Effector CD4-positive, alpha-beta T cell (primary cell): ENCODE results near the gene BATF.

Experiments
- DNase-seq: peaks from one replicate; pipeline ENCODE4 v3.0.0-alpha.2; 2020

Gene BATF

DNA sequence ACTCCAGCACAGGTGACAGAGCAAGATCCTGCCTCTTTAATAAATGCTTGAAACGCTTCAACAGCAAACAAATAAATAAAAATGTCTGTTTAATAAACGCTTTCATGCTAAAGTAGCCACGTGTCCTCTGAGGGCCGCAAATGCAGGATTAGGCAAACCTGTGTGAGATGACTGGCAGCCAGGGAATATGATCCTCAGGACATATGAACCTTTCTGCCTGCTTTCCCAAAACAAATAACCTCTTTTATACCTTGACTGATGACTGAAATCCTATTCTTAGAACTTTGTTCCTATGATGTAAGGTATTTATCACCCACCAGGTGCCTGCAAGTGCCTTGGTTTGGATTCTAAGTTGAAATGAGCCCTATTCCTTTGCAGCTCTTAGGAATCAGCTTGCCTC is 41.7 kb downstream of the BATF start:
- no peak for DNase-seq

DNA sequence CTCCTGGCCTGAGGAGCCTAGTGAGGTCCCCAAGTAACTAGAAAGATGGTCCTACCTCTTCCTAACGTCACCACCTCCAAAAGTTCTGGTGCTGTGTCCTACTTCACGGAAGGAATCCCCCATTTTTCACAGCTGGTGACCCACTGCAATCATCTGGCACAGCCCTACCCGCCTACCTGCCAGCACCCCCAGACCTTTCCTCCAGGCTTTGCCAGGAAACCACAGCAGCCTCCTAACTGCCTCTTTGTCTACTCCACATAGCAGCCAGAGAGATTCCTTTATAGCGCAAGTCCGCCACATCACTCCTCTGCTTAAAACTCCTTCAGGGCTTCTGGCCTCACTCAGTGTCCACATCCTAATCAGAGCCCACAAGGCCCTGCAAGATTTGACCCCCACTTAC is 42.8 kb downstream of the BATF start:
- DNase-seq = no peak

DNA sequence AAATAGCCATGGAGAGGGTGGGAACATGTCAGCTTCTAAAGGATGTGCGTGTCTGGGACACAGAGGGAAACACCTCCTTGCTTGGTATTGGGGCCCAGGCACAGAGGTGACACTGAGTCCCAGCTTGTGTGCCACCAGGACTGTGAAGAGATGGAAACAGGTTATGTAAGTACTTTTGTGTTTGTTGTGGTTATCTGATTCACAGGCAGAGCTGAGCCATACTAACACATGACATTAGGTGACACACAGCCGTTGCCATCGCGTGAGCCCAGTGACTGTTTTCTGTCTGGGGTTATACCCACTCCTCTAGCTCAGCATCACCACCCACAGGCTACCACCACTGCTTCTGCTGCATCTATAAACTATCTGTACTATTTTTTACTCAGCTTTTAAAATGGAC is 44.1 kb downstream of the BATF start:
- peak; percentile 37 for DNase-seq

DNA sequence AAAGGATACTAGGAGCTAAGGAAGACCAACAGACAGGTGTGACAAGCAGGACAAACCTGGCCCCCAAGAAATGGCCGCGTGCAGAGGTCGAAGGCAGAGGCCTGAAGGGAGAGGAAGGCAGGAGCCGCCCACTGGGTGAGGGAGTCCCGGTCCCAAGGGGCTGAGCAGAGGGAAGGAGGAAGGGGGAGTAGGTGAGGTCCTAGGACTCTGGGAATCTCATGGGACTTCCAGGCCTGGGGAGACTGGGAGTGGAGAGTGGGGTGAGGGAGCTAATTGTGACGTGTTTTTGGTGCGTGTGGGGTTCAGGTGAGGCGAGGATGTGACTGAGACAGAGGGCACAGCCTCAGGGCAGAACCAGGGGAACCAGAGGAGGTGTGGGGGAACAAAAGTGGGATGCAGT is 44.5 kb downstream of the BATF start:
- no peak for DNase-seq

DNA sequence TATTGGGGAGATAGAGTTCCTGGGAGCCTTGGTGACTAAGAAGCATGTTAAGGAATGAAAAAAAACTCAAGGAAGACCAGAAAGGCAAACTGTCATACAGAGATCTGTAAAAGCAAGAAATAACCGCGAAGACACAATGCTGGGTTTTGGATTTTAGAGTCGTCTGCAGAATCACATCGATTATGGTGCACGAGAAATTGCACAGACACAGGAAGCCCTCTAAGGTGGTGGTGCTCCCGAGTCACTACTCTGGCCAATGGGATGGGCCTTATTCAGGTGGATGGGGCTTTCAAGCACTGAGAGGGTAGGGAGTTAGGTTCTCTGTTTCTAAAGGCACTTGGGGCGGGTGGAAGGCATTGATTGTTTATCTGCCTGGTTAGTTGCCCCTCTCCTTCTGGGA is 45.9 kb downstream of the BATF start:
- no peak for DNase-seq

DNA sequence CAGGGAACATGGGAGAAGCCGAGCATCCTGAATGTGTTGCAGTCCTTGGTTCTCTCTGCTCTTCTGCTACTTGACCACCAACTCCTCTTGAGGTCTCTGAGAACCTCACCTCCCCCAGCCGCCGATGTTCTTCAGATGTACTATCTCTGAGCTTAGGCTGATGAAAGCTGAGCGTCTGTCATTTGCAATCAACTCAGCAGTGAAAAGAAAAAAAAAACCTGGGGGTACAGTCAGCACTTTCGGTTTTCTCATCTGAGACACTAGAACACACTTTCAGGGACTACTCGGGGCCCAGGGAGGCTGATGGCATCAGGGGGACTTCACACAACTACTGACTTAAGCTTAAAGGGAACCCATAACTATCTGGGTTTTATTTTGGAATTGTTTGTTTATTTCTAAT is 46.5 kb downstream of the BATF start:
- no peak for DNase-seq

DNA sequence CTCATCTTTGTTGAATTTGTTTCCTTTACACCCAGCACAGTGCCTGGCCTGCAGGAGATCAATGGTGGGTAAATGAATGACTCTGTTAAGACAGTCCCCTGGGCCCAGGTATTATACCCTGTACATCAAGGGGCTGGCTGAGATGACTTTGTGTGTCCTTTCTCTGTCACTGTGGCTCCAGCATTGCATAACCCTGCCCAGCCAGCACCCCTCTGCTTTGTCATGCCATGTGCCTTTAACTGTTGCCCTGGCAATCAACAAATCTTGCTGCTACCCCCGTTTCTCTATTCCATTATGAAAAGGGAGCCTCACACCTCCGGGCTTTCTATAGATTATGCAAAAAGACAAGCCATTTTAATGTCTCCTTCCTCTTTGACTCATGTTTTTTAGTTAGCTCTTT is 48.5 kb downstream of the BATF start:
- DNase-seq = no peak

DNA sequence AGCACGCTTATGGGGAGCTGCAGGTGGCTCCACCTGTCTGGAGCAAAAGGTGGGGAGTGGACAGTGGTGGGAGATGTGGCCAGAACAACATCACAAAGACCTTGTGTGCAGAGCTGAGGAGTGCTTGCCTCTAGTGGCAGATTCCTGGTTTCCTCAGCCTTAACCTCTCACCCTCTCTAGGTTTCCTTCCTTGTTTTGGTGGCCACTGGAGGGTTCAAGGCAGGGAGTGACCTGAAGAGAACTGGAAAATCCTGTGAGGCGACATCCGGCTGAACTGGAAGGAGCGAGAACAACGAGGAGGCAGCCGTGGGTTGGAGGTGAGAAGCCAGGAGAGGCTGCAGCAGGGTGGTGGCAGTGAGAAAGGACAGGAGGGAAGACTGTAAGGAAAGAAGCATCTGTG is 49.8 kb downstream of the BATF start:
- no peak for DNase-seq

DNA sequence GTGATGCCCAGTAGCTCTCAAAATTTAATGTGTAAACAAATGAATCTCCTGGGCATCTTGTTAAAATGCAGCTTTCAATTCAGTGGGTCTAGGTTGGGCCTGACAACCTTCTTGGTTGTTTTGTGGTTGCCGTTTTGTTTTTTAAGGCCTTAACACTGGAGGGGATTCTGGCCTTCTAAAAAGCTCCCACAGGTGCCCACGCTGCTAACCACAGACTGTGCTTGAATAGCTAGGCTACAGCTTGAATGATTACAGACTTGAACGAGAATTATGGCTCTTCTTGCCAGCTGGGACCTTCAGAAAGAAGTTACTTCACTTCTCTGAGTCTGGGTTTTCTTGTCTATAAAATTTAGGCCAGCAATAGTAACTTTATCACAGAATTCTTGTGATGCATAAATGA is 54.8 kb downstream of the BATF start:
- DNase-seq = no peak

DNA sequence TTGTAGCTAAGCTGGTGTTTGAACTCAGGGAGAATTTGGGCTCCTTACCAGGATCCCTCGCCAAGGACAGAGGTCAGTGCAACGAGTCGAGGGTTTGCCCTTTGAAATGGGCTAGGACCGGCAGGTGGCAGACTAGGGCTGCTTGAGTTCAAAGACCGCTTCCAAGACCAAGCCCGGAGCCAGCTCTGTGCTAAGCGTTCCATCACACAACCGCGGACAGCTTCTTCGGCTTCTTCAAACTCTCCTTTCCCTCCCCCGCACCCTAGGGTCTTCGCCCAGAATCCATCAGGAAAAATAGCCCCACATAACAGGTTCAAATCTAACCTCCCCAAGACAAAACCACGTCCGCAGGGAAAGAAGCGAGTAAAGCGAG is 55.4 kb downstream of the BATF start:
- DNase-seq = peak; percentile 60

DNA sequence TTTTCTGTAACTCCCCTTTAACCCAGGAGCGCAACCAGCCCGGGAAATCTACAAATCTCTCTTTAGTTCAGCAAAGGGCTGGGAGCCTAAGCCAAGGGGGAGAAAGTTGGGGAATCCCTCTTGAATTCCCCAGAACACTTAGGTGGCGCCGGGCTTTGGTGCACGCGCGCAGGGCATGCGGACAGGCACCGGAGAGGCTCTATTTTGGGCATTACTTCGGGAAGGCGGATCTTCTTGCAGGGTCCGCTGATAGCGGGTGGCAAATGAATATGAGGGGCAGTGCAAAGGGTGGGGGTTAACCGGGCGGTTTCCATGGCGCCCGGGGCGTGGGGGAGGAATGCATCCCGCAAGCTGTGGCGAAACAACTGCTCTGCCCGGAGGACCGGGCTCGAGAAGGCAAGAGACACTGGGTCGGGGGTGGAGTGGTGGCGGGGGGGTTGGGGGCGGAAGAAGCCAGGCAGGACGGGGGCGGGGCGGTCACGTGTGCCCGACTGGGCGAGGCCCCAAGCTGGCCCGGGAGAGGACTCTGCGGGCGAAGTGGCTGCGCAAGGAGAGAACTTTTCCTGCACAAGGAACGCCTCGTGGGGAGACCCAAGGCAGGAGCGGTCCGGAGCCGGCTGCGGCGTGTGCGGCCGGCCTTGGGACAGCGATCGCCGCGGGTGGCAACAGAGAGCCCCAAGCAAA is 56.0 kb downstream of the BATF start, which contains the start of gene FLVCR2:
Gene FLVCR2, plus strand, starts transcription at position 519 of the 684 bp plus-strand sequence. CDS start 353 bp downstream, outside the sequence.
- peak; percentile 50 for DNase-seq

DNA sequence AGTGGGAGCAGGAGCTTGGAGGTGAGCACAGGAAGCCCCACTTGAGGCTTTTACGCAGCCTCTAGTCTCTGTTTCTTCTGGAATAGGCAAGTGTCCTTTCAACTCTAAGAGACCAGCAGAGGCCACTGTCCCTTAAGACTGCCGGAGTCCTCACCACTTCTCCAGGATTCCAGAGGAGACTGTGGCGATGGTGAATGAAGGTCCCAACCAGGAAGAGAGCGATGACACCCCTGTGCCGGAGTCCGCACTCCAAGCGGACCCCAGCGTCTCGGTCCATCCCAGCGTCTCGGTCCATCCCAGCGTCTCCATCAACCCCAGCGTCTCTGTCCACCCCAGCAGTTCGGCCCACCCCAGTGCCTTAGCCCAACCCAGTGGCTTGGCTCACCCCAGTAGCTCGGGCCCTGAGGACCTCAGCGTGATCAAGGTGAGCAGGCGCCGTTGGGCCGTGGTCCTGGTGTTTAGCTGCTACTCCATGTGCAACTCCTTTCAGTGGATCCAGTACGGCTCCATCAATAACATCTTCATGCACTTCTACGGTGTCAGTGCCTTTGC is 56.6 kb downstream of the BATF start:
- DNase-seq = no peak

DNA sequence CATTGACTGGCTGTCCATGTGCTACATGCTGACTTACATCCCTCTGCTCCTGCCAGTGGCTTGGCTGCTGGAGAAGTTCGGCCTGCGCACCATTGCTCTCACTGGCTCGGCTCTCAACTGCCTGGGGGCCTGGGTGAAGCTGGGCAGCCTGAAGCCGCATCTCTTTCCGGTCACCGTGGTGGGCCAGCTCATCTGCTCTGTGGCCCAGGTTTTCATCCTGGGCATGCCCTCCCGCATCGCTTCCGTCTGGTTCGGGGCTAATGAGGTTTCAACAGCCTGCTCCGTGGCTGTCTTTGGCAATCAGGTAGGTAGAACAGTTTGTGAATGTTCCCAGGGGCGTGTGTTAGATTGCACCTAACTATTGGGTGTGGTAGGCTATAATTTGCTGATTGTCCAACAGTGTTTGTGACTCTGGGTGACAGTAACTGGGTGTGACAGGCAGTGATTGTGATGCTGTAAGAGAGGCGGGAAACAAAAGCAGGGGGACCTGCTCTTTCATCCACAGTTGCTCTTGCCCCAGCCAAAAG is 57.1 kb downstream of the BATF start:
- DNase-seq = no peak

DNA sequence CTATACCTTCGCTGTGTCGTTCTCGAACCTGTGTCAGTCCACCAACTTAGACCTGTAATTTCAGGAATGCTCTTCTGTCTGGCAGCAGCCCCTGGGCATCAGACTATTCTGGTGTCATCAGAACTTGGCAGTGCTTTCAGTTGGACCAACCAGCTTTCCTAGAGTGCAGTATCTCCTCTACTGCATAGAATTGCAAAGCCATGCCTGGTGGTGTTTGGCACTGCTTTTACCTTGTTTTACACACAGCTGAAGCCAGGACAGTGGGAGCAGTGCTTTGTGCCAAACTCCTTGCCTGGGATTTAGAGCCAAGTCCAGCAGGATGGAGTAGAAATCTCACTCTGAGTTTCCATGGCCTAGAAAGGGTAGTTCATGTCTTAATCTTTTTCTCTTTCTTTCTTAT is 57.6 kb downstream of the BATF start:
- DNase-seq = no peak

DNA sequence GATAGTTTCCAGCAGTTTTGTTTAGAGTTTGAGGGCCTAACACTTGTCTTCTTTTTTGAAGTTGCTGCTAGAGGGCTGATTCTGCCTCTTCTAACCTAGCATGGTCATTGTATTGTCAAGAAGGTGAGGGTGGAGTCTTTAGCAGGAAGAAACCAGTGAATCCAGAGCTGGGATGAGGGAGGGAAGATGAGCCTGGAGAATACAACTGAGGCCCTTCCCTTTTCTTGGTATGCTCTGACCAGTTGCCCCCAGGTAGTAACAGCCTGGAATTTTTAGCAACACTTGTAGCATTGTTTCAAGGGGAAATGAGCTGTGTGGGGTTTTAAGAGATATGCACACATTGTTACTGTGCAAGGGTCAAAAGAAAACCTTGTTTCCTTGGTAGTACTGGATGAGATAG is 65.1 kb downstream of the BATF start:
- DNase-seq = no peak

DNA sequence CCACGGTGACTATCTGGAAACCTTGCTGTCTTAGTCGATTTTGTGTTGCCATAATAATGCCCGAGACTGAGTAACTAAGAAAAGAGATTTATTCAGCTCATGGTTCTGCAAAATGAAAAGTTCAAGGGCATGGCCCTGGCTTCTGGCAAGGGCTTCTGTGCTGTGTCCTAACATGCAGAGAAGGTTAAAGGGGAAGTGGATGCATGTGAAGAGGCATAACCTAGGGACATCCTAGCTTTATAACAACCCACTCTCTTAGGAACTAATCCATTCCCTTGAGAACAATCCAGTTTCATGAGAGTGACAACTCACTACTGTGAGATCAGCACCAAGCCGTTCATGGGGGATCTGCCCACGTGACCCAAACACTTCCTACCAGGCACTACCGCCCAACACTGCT is 67.7 kb downstream of the BATF start:
- DNase-seq = no peak

DNA sequence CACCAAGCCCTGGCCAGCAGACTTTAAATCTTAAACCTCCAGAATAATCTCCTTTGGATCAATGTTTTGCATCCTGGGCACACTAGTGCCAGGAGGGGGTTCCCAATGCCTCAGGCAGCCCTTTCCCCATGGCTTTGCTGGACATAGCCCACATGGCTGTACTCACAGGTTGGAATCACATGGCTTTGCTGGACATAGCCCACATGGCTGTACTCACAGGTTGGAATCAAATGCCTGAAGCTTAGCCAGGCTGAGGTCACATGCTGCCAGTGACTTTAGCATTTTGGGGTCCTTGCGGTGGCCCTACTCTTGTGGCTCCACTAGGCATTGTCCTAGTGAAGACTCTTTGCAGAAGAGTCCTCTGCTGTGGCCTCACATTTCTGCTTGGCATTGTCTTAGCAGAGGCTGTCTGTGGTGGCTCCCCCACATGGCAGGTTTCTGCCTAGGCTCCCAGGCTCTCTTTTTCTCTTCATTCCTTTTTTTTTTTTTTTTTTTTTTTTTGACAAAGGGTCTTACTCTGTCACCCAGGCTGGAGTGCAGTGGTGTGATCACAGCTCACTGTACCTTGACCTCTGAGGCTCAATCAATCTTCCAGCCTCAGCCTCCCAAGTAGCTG is 69.2 kb downstream of the BATF start:
- no peak for DNase-seq

DNA sequence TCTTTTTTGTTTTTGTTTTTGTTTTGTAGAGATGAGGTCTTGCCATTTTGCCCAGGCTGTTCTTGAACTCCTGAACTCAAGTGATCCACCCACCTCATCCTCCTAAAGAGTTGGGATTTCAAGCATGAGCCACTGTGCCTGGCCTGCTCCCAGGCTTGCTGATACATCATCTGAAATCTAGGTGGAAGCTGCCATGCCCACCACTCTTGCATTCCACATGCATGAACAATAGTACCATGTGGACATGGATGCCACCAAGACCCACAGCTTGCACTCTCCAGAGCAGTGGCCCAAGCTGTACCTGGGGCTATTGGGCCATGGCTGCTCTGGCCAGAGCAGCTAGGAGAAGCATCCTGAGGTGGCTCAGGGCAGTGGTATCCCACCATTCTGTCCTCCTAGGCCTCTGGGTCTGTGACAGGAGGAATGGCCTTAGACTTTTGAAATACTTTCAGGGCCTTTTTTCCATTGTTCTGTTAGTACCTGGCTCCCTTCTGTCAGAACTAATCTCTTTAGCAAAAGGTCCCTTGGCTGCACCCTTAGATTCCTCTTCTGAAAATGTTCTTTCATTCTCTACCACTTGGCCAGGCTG is 69.8 kb downstream of the BATF start:
- no peak for DNase-seq

DNA sequence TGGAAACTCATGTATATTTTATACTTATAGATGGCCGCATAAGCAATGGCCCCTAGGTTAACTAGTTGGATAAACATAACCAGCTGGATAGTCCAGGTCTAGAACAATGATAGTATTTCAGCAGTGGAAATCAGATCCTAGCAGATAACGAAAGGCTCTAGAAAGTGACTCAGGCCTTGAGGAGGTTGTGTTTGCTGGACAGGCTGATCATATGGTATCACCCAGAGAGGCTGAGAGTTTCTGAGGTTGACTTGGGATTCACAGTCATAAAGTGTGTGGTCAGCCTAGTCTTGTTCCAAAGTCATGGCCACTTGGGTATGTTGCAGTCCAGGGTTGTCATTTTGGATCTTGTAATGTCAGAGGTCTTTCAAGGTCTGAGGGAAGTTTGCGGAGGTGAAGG is 73.0 kb downstream of the BATF start:
- no peak for DNase-seq
